Karpas-422 (cell line): ENCODE measurements around the gene SUSD3. TPM values are rescaled to one million over a fixed set of nuclear protein-coding genes. Genes with fewer than 3 reads are reported as not detected.

ENCODE experiments used
- DNase-seq: peaks from one replicate; pipeline ENCODE4 v3.0.0-alpha.2; 2015
- H2AFZ ChIP-seq: fragments of 200-600 bp; sonication (generic); 2 replicates; pipeline ENCODE4 v1.6.1; 2014; ENCODE audit warnings: antibody characterized with exemption, low read length, mixed read lengths
- H3K27ac ChIP-seq: fragments of 200-600 bp; sonication (generic); 2 replicates; pipeline ENCODE4 v1.5.1; 2014; ENCODE audit warnings: mild to moderate bottlenecking, low read length, moderate library complexity
- H3K27me3 ChIP-seq: fragments of 200-600 bp; sonication (generic); 2 replicates; pipeline ENCODE4 v1.6.1; 2014; ENCODE audit warnings: low read length, mixed read lengths
- H3K36me3 ChIP-seq: fragments of 200-600 bp; sonication (generic); 2 replicates; pipeline ENCODE4 v1.6.1; 2014; ENCODE audit warnings: low read length, mixed read lengths; ENCODE audit not compliant: insufficient read depth
- H3K4me1 ChIP-seq: fragments of 200-600 bp; sonication (generic); 2 replicates; pipeline ENCODE4 v1.6.1; 2014; ENCODE audit warnings: mild to moderate bottlenecking, low read length, mixed read lengths
- H3K4me2 ChIP-seq: fragments of 200-600 bp; sonication (generic); 2 replicates; pipeline ENCODE4 v1.6.1; 2014; ENCODE audit warnings: low read length, low read depth, mild to moderate bottlenecking; ENCODE audit not compliant: poor library complexity, severe bottlenecking
- H3K4me3 ChIP-seq: fragments of 200-600 bp; sonication (generic); 2 replicates; pipeline ENCODE4 v1.5.1; 2014; ENCODE audit warnings: mild to moderate bottlenecking, antibody characterized with exemption, low read length, mixed read lengths
- H3K79me2 ChIP-seq: fragments of 200-600 bp; sonication (generic); 2 replicates; pipeline ENCODE4 v1.6.1; 2014; ENCODE audit warnings: mild to moderate bottlenecking, low read length, mixed read lengths
- H3K9ac ChIP-seq: fragments of 200-600 bp; sonication (generic); 2 replicates; pipeline ENCODE4 v1.6.0; 2014; ENCODE audit warnings: low read length
- H3K9me2 ChIP-seq: fragments of 200-600 bp; sonication (generic), shearing (Covaris generic); replicated peaks from 2 replicates; pipeline ENCODE4 v1.6.0; 2014; ENCODE audit warnings: mild to moderate bottlenecking, low read length, moderate library complexity; ENCODE audit not compliant: insufficient read depth
- H3K9me3 ChIP-seq: fragments of 300-700, 200-600 bp; sonication (generic); 2 replicates; pipeline ENCODE4 v1.6.1; 2014; ENCODE audit warnings: low read length, mixed read lengths
- H4K20me1 ChIP-seq: fragments of 200-600 bp; sonication (generic); 2 replicates; pipeline ENCODE4 v1.6.1; 2014; ENCODE audit warnings: mild to moderate bottlenecking, antibody characterized with exemption, low read length, low read depth; ENCODE audit not compliant: insufficient read depth
- total RNA-seq: library from RNA; depleted of rRNA; stranded (reverse); fragments of >200 nt; shearing (Covaris generic); gene quantifications from 2 replicates; pipeline ENCODE4 v1.2.3, GENCODE V29; 2014; ENCODE audit warnings: low replicate concordance

Gene SUSD3
- total RNA-seq, 1 experiment from 2014 or later = 6.2 TPM

GRCh38 chr9:93040409-93040808 is 18.1 kb upstream of the SUSD3 start:
- DNase-seq = no peak
- Histone ChIP-seq H3K36me3 (no peaks in the 10 kb centered on the region), H4K20me1 (no peaks in the 10 kb centered on the region), H3K9me3 (no peaks in the 10 kb centered on the region), H3K27me3 (no peaks in the 10 kb centered on the region), H3K4me1 (no peaks in the 10 kb centered on the region), H3K4me3 (no peak overlapping the region), H2AFZ (no peak overlapping the region), H3K9ac (no peak overlapping the region), H3K4me2 (no peak overlapping the region), H3K9me2 (no peaks in the 10 kb centered on the region), H3K79me2 (no peaks in the 10 kb centered on the region), H3K27ac (no peak overlapping the region)

GRCh38 chr9:93041108-93041802 is 17.2 kb upstream of the SUSD3 start:
- Histone ChIP-seq H3K27ac (no peak overlapping the region), H2AFZ (no peak overlapping the region), H3K4me1 (no peaks in the 10 kb centered on the region), H3K9ac (no peak overlapping the region), H4K20me1 (no peaks in the 10 kb centered on the region), H3K79me2 (no peaks in the 10 kb centered on the region), H3K9me2 (no peaks in the 10 kb centered on the region), H3K4me3 (no peak overlapping the region), H3K27me3 (no peaks in the 10 kb centered on the region), H3K36me3 (no peaks in the 10 kb centered on the region), H3K9me3 (no peaks in the 10 kb centered on the region), H3K4me2 (no peak overlapping the region)
- peak; percentile 70 for DNase-seq

GRCh38 chr9:93043122-93043521 is 15.4 kb upstream of the SUSD3 start:
- Histone ChIP-seq H2AFZ (no peak overlapping the region), H3K4me1 (no peaks in the 10 kb centered on the region), H3K9me3 (no peaks in the 10 kb centered on the region), H3K4me3 (no peak overlapping the region), H3K27me3 (no peaks in the 10 kb centered on the region), H3K4me2 (no peak overlapping the region), H3K9me2 (no peaks in the 10 kb centered on the region), H3K79me2 (no peaks in the 10 kb centered on the region), H4K20me1 (no peaks in the 10 kb centered on the region), H3K27ac (no peak overlapping the region), H3K36me3 (no peaks in the 10 kb centered on the region), H3K9ac (no peak overlapping the region)
- no peak for DNase-seq

- Histone ChIP-seq H3K4me3 (no peak overlapping the region), H4K20me1 (no peaks in the 10 kb centered on the region), H3K9me3 (no peaks in the 10 kb centered on the region), H3K27ac (no peak overlapping the region), H3K4me1 (no peaks in the 10 kb centered on the region), H3K27me3 (no peaks in the 10 kb centered on the region), H3K4me2 (no peak overlapping the region), H3K9ac (no peak overlapping the region), H3K36me3 (no peaks in the 10 kb centered on the region), H3K9me2 (no peaks in the 10 kb centered on the region), H2AFZ (no peak overlapping the region), H3K79me2 (no peaks in the 10 kb centered on the region)
- no peak for DNase-seq
These were observed 13.0 kb upstream of the SUSD3 start for GRCh38 chr9:93045521-93045920.

GRCh38 chr9:93048566-93049448 is 9.7 kb upstream of the SUSD3 start:
- Histone ChIP-seq H3K4me3 (no peak overlapping the region), H3K36me3 (no peaks in the 10 kb centered on the region), H3K79me2 (no peaks in the 10 kb centered on the region)

GRCh38 chr9:93049491-93049890 is 9.0 kb upstream of the SUSD3 start:
- H3K9me2 ChIP-seq = no peaks in the 10 kb centered on the region
- no peaks in the 10 kb centered on the region for H3K4me1 ChIP-seq
- H3K9me3 ChIP-seq = no peaks in the 10 kb centered on the region
- no peak overlapping the region for H3K4me2 ChIP-seq
- H2AFZ ChIP-seq = no peak overlapping the region
- no peaks in the 10 kb centered on the region for H3K27me3 ChIP-seq
- no peaks in the 10 kb centered on the region for H3K79me2 ChIP-seq
- no peak overlapping the region for H3K4me3 ChIP-seq
- H4K20me1 ChIP-seq = no peaks in the 10 kb centered on the region
- no peak overlapping the region for H3K9ac ChIP-seq
- no peak for DNase-seq
- H3K36me3 ChIP-seq = no peaks in the 10 kb centered on the region
- no peak overlapping the region for H3K27ac ChIP-seq

More at GRCh38 chr9:93048566-93049448, 9.7 kb upstream of the SUSD3 start:
- H3K9ac ChIP-seq = no peak overlapping the region
- H3K4me1 ChIP-seq = no peaks in the 10 kb centered on the region
- H3K27me3 ChIP-seq = no peaks in the 10 kb centered on the region
- H3K9me2 ChIP-seq = no peaks in the 10 kb centered on the region
- no peaks in the 10 kb centered on the region for H3K9me3 ChIP-seq
- H2AFZ ChIP-seq = no peak overlapping the region
- H3K4me2 ChIP-seq = no peak overlapping the region
- DNase-seq = no peak
- H3K27ac ChIP-seq = no peak overlapping the region
- H4K20me1 ChIP-seq = no peaks in the 10 kb centered on the region

GRCh38 chr9:93050231-93050630 is 8.3 kb upstream of the SUSD3 start:
- H3K79me2 ChIP-seq = no peaks in the 10 kb centered on the region
- no peak overlapping the region for H2AFZ ChIP-seq
- H3K9me3 ChIP-seq = no peaks in the 10 kb centered on the region
- H3K9me2 ChIP-seq = no peaks in the 10 kb centered on the region
- no peaks in the 10 kb centered on the region for H3K27me3 ChIP-seq
- H3K27ac ChIP-seq = no peak overlapping the region
- H3K36me3 ChIP-seq = no peaks in the 10 kb centered on the region
- no peaks in the 10 kb centered on the region for H4K20me1 ChIP-seq
- no peak overlapping the region for H3K4me3 ChIP-seq
- H3K4me1 ChIP-seq = no peaks in the 10 kb centered on the region
- no peak for DNase-seq
- H3K4me2 ChIP-seq = no peak overlapping the region
- no peak overlapping the region for H3K9ac ChIP-seq

GRCh38 chr9:93051680-93052089 is 6.8 kb upstream of the SUSD3 start:
- Histone ChIP-seq H3K9me2 (no peaks in the 10 kb centered on the region), H3K79me2 (no peaks in the 10 kb centered on the region), H4K20me1 (no peaks in the 10 kb centered on the region), H3K4me2 (no peak overlapping the region), H3K4me3 (no peak overlapping the region), H3K4me1 (no peaks in the 10 kb centered on the region), H3K27me3 (no peaks in the 10 kb centered on the region), H3K27ac (no peak overlapping the region), H3K9ac (no peak overlapping the region), H3K9me3 (no peaks in the 10 kb centered on the region), H2AFZ (no peak overlapping the region), H3K36me3 (no peaks in the 10 kb centered on the region)
- DNase-seq = no peak
